Gastrocnemius medialis (tissue), 4 donors: ENCODE results near the gene PEAK1.

Experiments used
- POLR2A ChIP-seq, 2 donors: fragments of 450-650 bp; IDR thresholded peaks; one replicate each; pipeline ENCODE4 v1.6.1; 2017; ENCODE audit warnings: antibody characterized with exemption in 2 of 2, mild to moderate bottlenecking in 2 of 2, moderate library complexity in 2 of 2
- TF ChIP-seq, protein P1 (sequence below), 5 experiments: fragments of 450-650 bp in 3 of 5; fragments of 200-600 bp in 2 of 5; sonication (generic) in 2 of 5; IDR thresholded peaks in 4 of 5; conservative IDR thresholded peaks in 1 of 5; 1 replicate in 4 of 5; 2 replicates in 1 of 5; pipeline ENCODE4 v1.5.1; 2016 to 2019; ENCODE audit warnings: antibody characterized with exemption in 5 of 5, mild to moderate bottlenecking in 3 of 5, moderate library complexity in 3 of 5

DNA sequence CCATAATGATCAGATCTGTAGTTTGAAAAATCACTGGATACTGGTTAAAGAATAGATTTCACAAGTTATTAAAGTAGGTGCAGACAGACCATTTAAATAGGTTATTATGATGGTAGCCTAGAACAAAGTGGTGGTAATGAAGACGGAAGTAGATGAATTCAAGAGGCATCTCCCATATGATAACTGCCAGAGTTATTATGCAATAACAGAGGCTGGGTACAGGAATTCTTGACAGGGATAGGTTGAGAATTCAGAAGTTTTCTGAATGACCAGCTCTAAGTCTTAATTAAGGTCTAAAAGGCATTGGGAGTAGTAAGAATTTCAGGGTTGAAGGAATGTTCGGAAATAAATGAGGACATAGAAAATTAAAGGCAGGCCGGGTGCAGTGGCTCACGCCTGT, 108.9 kb downstream of the PEAK1 start:
- TF ChIP-seq POLR2A (IDR thresholded peaks at IDR 0.05), result no peak
- TF ChIP-seq, protein P1, sequence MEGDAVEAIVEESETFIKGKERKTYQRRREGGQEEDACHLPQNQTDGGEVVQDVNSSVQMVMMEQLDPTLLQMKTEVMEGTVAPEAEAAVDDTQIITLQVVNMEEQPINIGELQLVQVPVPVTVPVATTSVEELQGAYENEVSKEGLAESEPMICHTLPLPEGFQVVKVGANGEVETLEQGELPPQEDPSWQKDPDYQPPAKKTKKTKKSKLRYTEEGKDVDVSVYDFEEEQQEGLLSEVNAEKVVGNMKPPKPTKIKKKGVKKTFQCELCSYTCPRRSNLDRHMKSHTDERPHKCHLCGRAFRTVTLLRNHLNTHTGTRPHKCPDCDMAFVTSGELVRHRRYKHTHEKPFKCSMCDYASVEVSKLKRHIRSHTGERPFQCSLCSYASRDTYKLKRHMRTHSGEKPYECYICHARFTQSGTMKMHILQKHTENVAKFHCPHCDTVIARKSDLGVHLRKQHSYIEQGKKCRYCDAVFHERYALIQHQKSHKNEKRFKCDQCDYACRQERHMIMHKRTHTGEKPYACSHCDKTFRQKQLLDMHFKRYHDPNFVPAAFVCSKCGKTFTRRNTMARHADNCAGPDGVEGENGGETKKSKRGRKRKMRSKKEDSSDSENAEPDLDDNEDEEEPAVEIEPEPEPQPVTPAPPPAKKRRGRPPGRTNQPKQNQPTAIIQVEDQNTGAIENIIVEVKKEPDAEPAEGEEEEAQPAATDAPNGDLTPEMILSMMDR (IDR thresholded peaks at IDR 0.05 in 4 of 5, conservative IDR thresholded peaks at IDR 0.05 in 1 of 5), result no peak
